NCI-H1417 (cell line): ENCODE results near the gene NEIL1.
"Not testable (repeated sequence)": the region's sequence is repeated elsewhere in the genome, so short reads cannot be mapped to it uniquely, and the experiment has no call there.

Experiments used
- DNase-seq, 3 experiments: peaks; one replicate each; lab custom pipeline; 2025; lab: John Stamatoyannopoulos, UW

NEIL1 gene

GRCh38 chr15:75333654-75334419 is 13.0 kb upstream of the NEIL1 start:
- not testable (repeated sequence) for DNase-seq

GRCh38 chr15:75335313-75335704 is 11.5 kb upstream of the NEIL1 start:
- no peak for DNase-seq

GRCh38 chr15:75335705-75336355 is 11.0 kb upstream of the NEIL1 start, which contains the start of gene COMMD4:
Gene COMMD4 (plus strand): TSS chr15:75336063. CDS start chr15:75336090, 27 bp downstream.
- DNase-seq: peak; percentile 93 to 98 (median 96)

GRCh38 chr15:75338661-75339240 is 8.1 kb upstream of the NEIL1 start:
- no peak for DNase-seq

GRCh38 chr15:75339531-75340240 is 7.2 kb upstream of the NEIL1 start:
- no peak for DNase-seq

- DNase-seq: no peak
Observed at GRCh38 chr15:75342221-75342620, 4.6 kb upstream of the NEIL1 start.

- DNase-seq: not testable (repeated sequence)
Observed at GRCh38 chr15:75343953-75344352, 2.9 kb upstream of the NEIL1 start.

GRCh38 chr15:75347222-75348033 is 589 bp downstream of the NEIL1 start:
- peak; percentile 25 to 77 (median 67) for DNase-seq

- peak in 1 of 3 experiments; percentile 70 for DNase-seq
Observed at GRCh38 chr15:75348034-75348561, 1.3 kb downstream of the NEIL1 start.

GRCh38 chr15:75348562-75349350 is 1.9 kb downstream of the NEIL1 start:
- peak in 2 of 3 experiments; percentile 51 to 66 for DNase-seq

- not testable (repeated sequence) for DNase-seq
Observed at GRCh38 chr15:75349351-75349669, 2.5 kb downstream of the NEIL1 start.

GRCh38 chr15:75349851-75350588 is 3.2 kb downstream of the NEIL1 start:
- DNase-seq: no peak

- DNase-seq: no peak
Observed at GRCh38 chr15:75350601-75351361, 3.9 kb downstream of the NEIL1 start.

GRCh38 chr15:75352186-75353080 is 5.6 kb downstream of the NEIL1 start:
- DNase-seq: no peak

GRCh38 chr15:75353604-75354003 is 6.8 kb downstream of the NEIL1 start:
- no peak for DNase-seq

GRCh38 chr15:75354454-75354853 is 7.6 kb downstream of the NEIL1 start:
- DNase-seq: no peak

GRCh38 chr15:75355369-75355768 is 8.5 kb downstream of the NEIL1 start:
- no peak for DNase-seq

GRCh38 chr15:75356006-75356405 is 9.2 kb downstream of the NEIL1 start:
- DNase-seq: no peak
